Body of pancreas (tissue), 4 donors: Measurements from ENCODE around the gene SBNO2.

ENCODE experiments used
- POLR2A ChIP-seq, 3 donors: fragments of 450-650 bp; IDR thresholded peaks; one replicate each; pipeline ENCODE4 v1.6.1; 2016; ENCODE audit warnings: antibody characterized with exemption in 3 of 3, mild to moderate bottlenecking in 2 of 3
- TF ChIP-seq, protein P1 (sequence below), 7 experiments: fragments of 450-650 bp in 4 of 7; fragments of 200-600 bp in 3 of 7; sonication (generic) in 3 of 7; IDR thresholded peaks; one replicate each; pipeline ENCODE4 v1.5.1; 2016 to 2019; ENCODE audit warnings: antibody characterized with exemption in 7 of 7

DNA sequence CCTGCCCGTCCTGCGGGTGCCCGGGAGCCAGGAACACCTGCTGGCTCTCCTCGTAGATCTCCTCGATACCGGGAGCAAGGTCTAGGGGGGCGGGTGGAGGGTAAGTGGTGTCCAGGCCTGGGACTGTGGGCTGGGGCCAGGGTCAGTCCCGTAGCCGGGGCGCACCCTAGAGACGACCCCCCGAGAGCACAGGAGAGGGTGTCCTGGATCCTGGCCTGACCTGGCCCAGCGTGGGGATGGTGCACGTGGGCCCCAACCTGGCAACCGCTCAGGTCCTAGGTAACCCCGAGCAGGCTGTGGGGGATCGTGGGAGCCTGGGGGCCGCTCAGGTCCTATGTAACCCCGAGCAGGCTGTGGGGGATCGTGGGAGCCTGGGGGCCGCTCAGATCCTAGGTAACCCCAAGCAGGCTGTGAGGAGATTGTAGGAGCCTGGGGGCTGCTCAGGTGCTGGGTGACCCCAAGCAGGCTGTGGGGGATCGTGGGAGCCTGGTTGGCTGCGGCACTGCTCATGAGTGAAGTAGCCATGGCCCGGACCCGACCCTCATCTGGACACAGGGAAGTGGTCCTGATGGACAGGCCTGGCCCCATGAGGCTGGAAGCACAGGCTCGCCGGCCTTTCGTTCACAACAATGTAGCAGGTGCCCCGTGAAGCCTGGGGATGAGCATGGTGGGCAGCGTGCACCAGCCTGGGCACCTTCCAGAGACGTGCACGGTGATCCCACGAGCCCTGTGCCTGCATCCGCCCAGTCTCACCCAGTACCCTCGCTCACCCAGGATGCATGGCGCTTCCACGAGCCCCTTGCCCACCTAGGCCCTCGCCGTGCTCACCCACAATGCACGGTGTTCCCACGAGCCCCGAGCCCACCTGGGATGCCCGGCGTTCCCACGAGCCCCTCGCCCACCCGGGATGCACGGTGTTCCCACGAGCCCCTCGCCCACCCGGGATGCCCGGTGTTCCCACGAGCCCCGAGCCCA lies 64.1 kb downstream of the SBNO2 start:
- TF ChIP-seq, protein P1, sequence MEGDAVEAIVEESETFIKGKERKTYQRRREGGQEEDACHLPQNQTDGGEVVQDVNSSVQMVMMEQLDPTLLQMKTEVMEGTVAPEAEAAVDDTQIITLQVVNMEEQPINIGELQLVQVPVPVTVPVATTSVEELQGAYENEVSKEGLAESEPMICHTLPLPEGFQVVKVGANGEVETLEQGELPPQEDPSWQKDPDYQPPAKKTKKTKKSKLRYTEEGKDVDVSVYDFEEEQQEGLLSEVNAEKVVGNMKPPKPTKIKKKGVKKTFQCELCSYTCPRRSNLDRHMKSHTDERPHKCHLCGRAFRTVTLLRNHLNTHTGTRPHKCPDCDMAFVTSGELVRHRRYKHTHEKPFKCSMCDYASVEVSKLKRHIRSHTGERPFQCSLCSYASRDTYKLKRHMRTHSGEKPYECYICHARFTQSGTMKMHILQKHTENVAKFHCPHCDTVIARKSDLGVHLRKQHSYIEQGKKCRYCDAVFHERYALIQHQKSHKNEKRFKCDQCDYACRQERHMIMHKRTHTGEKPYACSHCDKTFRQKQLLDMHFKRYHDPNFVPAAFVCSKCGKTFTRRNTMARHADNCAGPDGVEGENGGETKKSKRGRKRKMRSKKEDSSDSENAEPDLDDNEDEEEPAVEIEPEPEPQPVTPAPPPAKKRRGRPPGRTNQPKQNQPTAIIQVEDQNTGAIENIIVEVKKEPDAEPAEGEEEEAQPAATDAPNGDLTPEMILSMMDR (IDR thresholded peaks at IDR 0.05): no peak
- no peak for TF ChIP-seq POLR2A (IDR thresholded peaks at IDR 0.05)
